Gastrocnemius medialis (tissue), 4 donors: ENCODE results near the gene KRTAP5-9. TPM values are rescaled to one million over a fixed set of nuclear protein-coding genes. Genes with fewer than 3 reads are reported as not detected.

Source experiments
- ATAC-seq, 2 donors: fragments of 150-250 bp; one replicate each; pipeline ENCODE4 v1.9.1; 2016
- DNase-seq, 2 donors: peaks; one replicate each; pipeline ENCODE4 v3.0.0-alpha.2; 2019
- H3K27ac ChIP-seq, 4 donors: fragments of 200-600 bp; sonication (generic); 1 replicate in 1 of 4; 2 replicates in 3 of 4; pipeline ENCODE4 v1.5.1; 2016 to 2018; ENCODE audit warnings: mild to moderate bottlenecking in 2 of 4, moderate library complexity in 1 of 4
- H3K27me3 ChIP-seq, 3 donors: fragments of 200-600 bp; sonication (generic) in 2 of 3; 1 replicate in 1 of 3; 2 replicates in 2 of 3; pipeline versions ENCODE4 v1.5.1 to v1.6.0; 2016 to 2019; ENCODE audit warnings: mild to moderate bottlenecking in 1 of 3, moderate library complexity in 1 of 3
- H3K36me3 ChIP-seq, 2 donors: fragments of 200-600 bp; sonication (generic) in 1 of 2; one replicate each; pipeline ENCODE4 v1.5.1; 2017 to 2018
- H3K4me1 ChIP-seq, 2 donors: fragments of 200-600 bp; sonication (generic) in 1 of 2; one replicate each; pipeline ENCODE4 v1.5.1; 2016 to 2017; ENCODE audit warnings: mild to moderate bottlenecking in 2 of 2
- H3K4me3 ChIP-seq, 4 donors: fragments of 200-600 bp; sonication (generic) in 3 of 4; 1 replicate in 1 of 4; 2 replicates in 3 of 4; pipeline ENCODE4 v1.5.1; 2016 to 2019; ENCODE audit warnings: mild to moderate bottlenecking in 2 of 4
- H3K9me3 ChIP-seq, 3 donors: fragments of 200-600 bp; sonication (generic) in 2 of 3; 1 replicate in 1 of 3; 2 replicates in 2 of 3; pipeline ENCODE4 v1.5.1; 2016 to 2019
- CTCF ChIP-seq, 5 experiments: fragments of 450-650 bp in 3 of 5; fragments of 200-600 bp in 2 of 5; sonication (generic) in 2 of 5; IDR thresholded peaks in 4 of 5; conservative IDR thresholded peaks in 1 of 5; 1 replicate in 4 of 5; 2 replicates in 1 of 5; pipeline ENCODE4 v1.5.1; 2016 to 2019; ENCODE audit warnings: antibody characterized with exemption in 5 of 5, mild to moderate bottlenecking in 3 of 5, moderate library complexity in 3 of 5
- POLR2A ChIP-seq, 2 donors: fragments of 450-650 bp; IDR thresholded peaks; one replicate each; pipeline ENCODE4 v1.6.1; 2017; ENCODE audit warnings: antibody characterized with exemption in 2 of 2, mild to moderate bottlenecking in 2 of 2, moderate library complexity in 2 of 2
- in situ Hi-C, 4 donors: fragments of 200-750 bp; cut with MboI; loops; one replicate each; pipeline versions ENCODE4 v1.15.0 to v1.8.0; 2017; ENCODE audit warnings: low sequenced_read_pairs in 4 of 4
- intact Hi-C: fragments of 100-400 bp; cut with DNase I; formaldehyde crosslinking; loops from one replicate; pipeline ENCODE4 v1.15.1; 2023; ENCODE audit warnings: low total_unique reads
- total RNA-seq, 4 donors: library from RNA; depleted of rRNA; stranded (reverse); fragments of >200 nt; gene quantifications; one replicate each; pipeline versions ENCODE4 v1.1.0 to v1.2.3, GENCODE V29; 2016

The KRTAP5-9 gene
- total RNA-seq, 4 donors from 2014 or later = not detected

DNA sequence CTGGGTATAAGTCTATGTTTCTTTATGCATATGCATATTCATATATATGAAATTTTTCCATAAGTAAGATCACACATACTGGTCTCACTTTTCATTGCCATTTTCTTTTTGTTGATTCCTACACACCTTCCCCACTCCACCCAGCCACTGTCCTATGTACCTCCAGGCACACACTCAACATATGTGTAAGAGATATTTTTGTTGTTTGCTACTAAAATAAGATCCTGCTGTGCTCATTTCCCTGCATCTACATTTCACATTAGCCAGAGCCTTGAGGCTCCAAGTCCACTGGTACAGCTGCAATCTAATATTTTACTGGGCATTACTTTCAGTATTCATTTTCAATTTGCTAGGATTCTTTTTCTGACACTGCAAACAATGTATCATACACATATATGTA, 9.0 kb downstream of the KRTAP5-9 start:
- in situ Hi-C loops = no loop called here
- no peak overlapping the region for H3K27ac ChIP-seq
- DNase-seq (no peak), ATAC-seq (no peak)
- H3K4me1 ChIP-seq = no peaks in the 10 kb centered on the region
- no peak for TF ChIP-seq CTCF (IDR thresholded peaks at IDR 0.05 in 4 of 5, conservative IDR thresholded peaks at IDR 0.05 in 1 of 5)
- TF ChIP-seq POLR2A (IDR thresholded peaks at IDR 0.05) = no peak
- H3K4me3 ChIP-seq = no peak overlapping the region
- intact Hi-C loops = no loop called here
- no peaks in the 10 kb centered on the region for H3K9me3 ChIP-seq
- no peaks in the 10 kb centered on the region for H3K36me3 ChIP-seq
- no peaks in the 10 kb centered on the region for H3K27me3 ChIP-seq

GRCh38 chr11:71558996-71559395, 10.8 kb downstream of the KRTAP5-9 start:
- TF ChIP-seq POLR2A (IDR thresholded peaks at IDR 0.05) = no peak
- no peak for TF ChIP-seq CTCF (IDR thresholded peaks at IDR 0.05 in 4 of 5, conservative IDR thresholded peaks at IDR 0.05 in 1 of 5)
- intact Hi-C loops (no loop called here), in situ Hi-C loops (no loop called here)
- ATAC-seq (no peak), DNase-seq (no peak)
- no peak overlapping the region for H3K4me3 ChIP-seq
- H3K36me3 ChIP-seq = no peaks in the 10 kb centered on the region
- peaks cover 0 to 5% (median 3%) of the 10 kb centered on the region in 3 donors for H3K27me3 ChIP-seq
- H3K9me3 ChIP-seq = no peaks in the 10 kb centered on the region
- H3K27ac ChIP-seq = no peak overlapping the region
- H3K4me1 ChIP-seq = no peaks in the 10 kb centered on the region

GRCh38 chr11:71562120-71562519, 13.9 kb downstream of the KRTAP5-9 start:
- Histone ChIP-seq H3K9me3 (no peaks in the 10 kb centered on the region), H3K4me3 (no peak overlapping the region), H3K27me3 (peaks cover 0 to 6% (median 5%) of the 10 kb centered on the region in 3 donors), H3K4me1 (no peaks in the 10 kb centered on the region), H3K36me3 (no peaks in the 10 kb centered on the region), H3K27ac (no peak overlapping the region)
- DNase-seq (no peak), ATAC-seq (no peak)
- intact Hi-C loops = no loop called here
- TF ChIP-seq POLR2A (IDR thresholded peaks at IDR 0.05) = no peak
- TF ChIP-seq CTCF (IDR thresholded peaks at IDR 0.05 in 4 of 5, conservative IDR thresholded peaks at IDR 0.05 in 1 of 5) = no peak
- in situ Hi-C loops = no loop called here

DNA sequence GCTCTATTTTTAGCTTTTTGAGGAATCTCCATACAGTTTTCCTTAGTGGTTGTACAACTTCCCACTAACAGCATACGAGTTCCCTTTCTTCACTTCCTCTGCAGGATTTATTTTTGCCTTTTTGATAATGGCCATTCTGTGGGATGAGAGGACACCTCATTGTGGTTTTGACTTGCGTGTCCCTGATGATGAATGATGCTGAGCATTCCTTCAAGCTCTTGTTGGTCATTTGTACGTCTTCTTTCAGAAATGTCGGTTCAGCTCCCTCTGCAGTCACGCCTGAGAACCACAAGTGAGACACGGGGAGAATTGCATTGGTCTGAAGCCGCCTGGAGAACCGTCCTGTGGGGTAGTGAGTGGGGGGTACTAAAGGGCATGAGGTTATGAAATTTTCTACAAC, 15.2 kb downstream of the KRTAP5-9 start:
- H3K27ac ChIP-seq = no peak overlapping the region
- no peaks in the 10 kb centered on the region for H3K9me3 ChIP-seq
- H3K36me3 ChIP-seq = no peaks in the 10 kb centered on the region
- ATAC-seq (no peak), DNase-seq (no peak)
- no peak overlapping the region for H3K4me3 ChIP-seq
- peaks cover 0 to 6% (median 5%) of the 10 kb centered on the region in 3 donors for H3K27me3 ChIP-seq
- TF ChIP-seq POLR2A (IDR thresholded peaks at IDR 0.05) (no peak), CTCF (IDR thresholded peaks at IDR 0.05 in 4 of 5, conservative IDR thresholded peaks at IDR 0.05 in 1 of 5) (peak in 1 of 5 experiments; percentile 8)
- in situ Hi-C loops = no loop called here
- H3K4me1 ChIP-seq = no peaks in the 10 kb centered on the region
- intact Hi-C loops = no loop called here

DNA sequence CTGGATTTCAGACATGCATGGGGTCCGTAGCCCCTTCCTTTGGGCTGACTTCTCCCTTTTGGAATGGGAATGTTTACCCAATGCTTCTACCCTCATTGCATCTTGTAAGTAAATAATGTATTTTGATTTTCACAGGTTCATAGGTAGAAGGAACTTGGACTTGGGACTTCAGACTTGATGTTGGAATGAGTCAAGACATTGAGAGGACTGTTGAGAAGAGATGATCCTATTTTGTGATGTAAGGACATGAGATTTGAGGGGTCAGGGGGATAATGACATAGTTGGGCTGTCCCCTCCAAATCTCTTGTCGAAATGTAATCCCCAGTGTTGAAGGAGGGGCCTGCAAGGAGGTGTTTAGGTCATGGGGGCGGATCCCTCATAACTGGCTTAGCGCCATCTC, 16.2 kb downstream of the KRTAP5-9 start:
- TF ChIP-seq POLR2A (IDR thresholded peaks at IDR 0.05) = no peak
- no peak for TF ChIP-seq CTCF (IDR thresholded peaks at IDR 0.05 in 4 of 5, conservative IDR thresholded peaks at IDR 0.05 in 1 of 5)
- H3K27me3 ChIP-seq = peaks cover 0 to 6% (median 5%) of the 10 kb centered on the region in 3 donors
- intact Hi-C loops = no loop called here

More for the DNA sequence above, 16.2 kb downstream of the KRTAP5-9 start:
- no peak for DNase-seq
- in situ Hi-C loops = no loop called here
- H3K9me3 ChIP-seq = no peaks in the 10 kb centered on the region
- H3K27ac ChIP-seq = no peak overlapping the region
- no peaks in the 10 kb centered on the region for H3K4me1 ChIP-seq
- H3K36me3 ChIP-seq = no peaks in the 10 kb centered on the region
- no peak for ATAC-seq
- H3K4me3 ChIP-seq = no peak overlapping the region
